ENCODE measurements around the gene TMEM135.

Gene TMEM135

GRCh38 chr11:87300640-87301380, 263.1 kb downstream of the TMEM135 start:
- DNase-seq, result no peak

- DNase-seq, result no peak
Measured at GRCh38 chr11:87301785-87302540, 264.2 kb downstream of the TMEM135 start.

- no peak for DNase-seq
Measured at GRCh38 chr11:87304412-87304811, 266.7 kb downstream of the TMEM135 start.

GRCh38 chr11:87306262-87306851, 268.6 kb downstream of the TMEM135 start:
- no peak for DNase-seq

- DNase-seq, result no peak
Measured at GRCh38 chr11:87307101-87307500, 269.4 kb downstream of the TMEM135 start.

- DNase-seq, result no peak
Measured at GRCh38 chr11:87315229-87315628, 277.5 kb downstream of the TMEM135 start.

GRCh38 chr11:87316491-87316890, 278.8 kb downstream of the TMEM135 start:
- no peak for DNase-seq

GRCh38 chr11:87317441-87317840, 279.7 kb downstream of the TMEM135 start:
- no peak for DNase-seq

- DNase-seq, result no peak
Measured at GRCh38 chr11:87320123-87320522, 282.4 kb downstream of the TMEM135 start.

- no peak for DNase-seq
Measured at GRCh38 chr11:87322568-87322967, 284.8 kb downstream of the TMEM135 start.

GRCh38 chr11:87323899-87324298, 286.2 kb downstream of the TMEM135 start:
- DNase-seq, result no peak

GRCh38 chr11:87324817-87325489, 287.2 kb downstream of the TMEM135 start:
- no peak for DNase-seq

GRCh38 chr11:87325490-87325872, 287.7 kb downstream of the TMEM135 start:
- DNase-seq, result no peak

GRCh38 chr11:87326594-87326993, 288.9 kb downstream of the TMEM135 start:
- DNase-seq, result no peak

- DNase-seq, result no peak
Measured at GRCh38 chr11:87329172-87329571, 291.4 kb downstream of the TMEM135 start.

- no peak for DNase-seq
Measured at GRCh38 chr11:87330187-87330601, 292.5 kb downstream of the TMEM135 start.

GRCh38 chr11:87331273-87331672, 293.5 kb downstream of the TMEM135 start:
- DNase-seq, result no peak

GRCh38 chr11:87338046-87338639, 300.4 kb downstream of the TMEM135 start:
- no peak for DNase-seq

- DNase-seq, result no peak
Measured at GRCh38 chr11:87339416-87339815, 301.7 kb downstream of the TMEM135 start.

- no peak for DNase-seq
Measured at GRCh38 chr11:87347441-87347840, 309.7 kb downstream of the TMEM135 start.

- no peak for DNase-seq
Measured at GRCh38 chr11:87347854-87348253, 310.1 kb downstream of the TMEM135 start.

- DNase-seq, result no peak
Measured at GRCh38 chr11:87351676-87352075, 313.9 kb downstream of the TMEM135 start.
